NCI-H1105 (cell line): ENCODE data around the gene LDLRAD2.
"Not testable (repeated sequence)": the region's sequence is repeated elsewhere in the genome, so short reads cannot be mapped to it uniquely, and the experiment has no call there.

ENCODE experiments used
- DNase-seq: peaks from one replicate; lab custom pipeline; 2025; lab: John Stamatoyannopoulos, UW

LDLRAD2 gene

DNA sequence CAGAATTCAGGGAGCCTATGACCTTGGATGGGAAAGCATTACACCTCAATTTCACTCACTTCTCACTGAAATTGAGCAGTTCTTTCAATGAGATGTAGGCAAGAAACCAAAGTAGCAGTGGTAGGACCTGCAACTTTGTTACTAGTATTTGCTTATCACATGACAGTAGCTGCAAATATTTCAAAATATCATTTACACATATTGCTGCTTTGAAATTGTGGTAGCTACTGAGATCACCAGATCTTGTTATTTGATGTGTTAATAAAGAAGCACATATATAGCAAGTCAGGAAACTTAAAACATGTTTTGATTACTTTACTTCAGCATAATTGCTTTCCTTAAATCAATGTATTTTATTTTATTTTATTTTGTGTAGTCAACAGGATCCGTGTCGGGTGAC, 12.9 kb downstream of the LDLRAD2 start:
- no peak for DNase-seq

DNA sequence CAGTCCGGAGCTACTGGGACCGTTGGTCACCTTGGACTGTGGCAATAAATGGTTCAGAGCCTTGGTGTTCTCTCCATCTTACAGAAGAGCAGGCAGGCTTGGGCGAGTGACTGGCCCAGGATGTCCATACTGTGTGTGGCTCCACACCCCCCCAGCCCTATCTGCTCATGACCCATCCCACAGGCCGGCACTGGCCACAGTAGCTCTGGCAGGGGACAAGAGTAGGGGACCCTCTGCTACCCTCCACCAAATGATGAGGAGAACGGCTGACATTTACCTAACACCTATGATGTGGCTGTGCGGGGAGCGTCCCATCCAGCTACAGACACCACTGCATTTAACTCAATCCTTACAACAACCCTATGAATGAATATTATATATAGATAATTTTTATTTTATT, 13.3 kb downstream of the LDLRAD2 start:
- DNase-seq: no peak

DNA sequence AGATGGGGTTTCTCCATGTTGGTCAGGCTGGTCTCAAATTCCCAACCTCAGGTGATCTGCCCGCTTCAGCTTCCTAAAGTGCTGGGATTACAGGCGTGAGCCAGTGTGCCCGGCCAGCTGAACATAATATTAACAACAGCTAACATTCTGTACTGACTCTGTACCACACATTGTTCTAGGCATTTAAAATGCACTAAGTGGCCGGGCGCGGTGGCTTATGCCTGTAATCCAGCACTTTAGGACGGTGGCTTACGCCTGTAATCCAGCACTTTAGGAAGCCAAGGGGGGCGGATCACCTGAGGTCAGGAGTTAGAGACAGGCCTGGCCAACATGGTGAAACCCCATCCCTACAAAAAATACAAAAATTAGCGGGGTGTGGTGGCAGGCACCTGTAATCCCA, 14.6 kb downstream of the LDLRAD2 start:
- DNase-seq: not testable (repeated sequence)

DNA sequence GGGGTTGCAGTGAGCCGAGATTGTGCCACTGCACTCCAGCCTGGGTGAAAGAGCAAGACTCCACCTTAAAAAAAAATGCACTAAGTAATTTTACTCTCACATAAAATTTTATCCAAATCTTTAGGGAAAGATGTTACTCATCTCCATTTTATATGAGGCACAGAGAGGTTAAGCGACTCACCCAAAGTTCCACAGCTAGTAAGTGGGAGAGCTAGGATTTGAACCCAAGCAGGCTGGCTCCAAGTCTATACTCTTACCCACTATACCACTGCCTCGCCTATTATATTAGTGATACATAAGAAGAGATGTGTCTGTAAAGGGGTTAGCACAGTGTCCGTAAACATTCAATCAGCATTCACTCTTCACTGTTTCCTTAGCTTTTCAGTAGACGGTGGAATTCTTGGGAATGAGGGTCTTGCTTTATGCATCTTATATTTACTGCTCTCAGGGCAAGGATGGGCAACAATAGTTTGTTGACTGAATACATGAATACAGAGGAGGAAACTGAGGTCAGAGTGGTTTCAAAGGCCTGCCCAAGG, 15.1 kb downstream of the LDLRAD2 start:
- DNase-seq: no peak

DNA sequence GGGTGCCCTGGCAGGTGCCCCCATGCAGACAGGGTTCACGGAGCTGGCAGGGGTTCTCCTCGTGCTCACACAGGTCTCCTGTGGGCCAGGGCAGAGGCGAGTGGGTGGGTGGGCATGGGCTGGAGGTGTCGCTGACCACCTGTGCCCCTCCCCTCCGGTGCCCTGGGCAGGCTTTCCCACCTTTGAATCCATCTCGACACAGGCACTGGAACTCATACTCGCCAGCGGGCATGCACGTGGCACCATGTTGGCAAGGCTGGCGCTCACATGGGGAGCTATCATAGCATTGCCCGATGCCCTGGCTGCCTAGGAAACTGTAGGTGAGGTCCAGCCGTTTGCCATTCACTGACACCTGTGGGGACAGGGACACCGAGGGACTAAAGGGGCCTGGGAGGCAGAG, 16.0 kb downstream of the LDLRAD2 start:
- no peak for DNase-seq

- no peak for DNase-seq
Observed at GRCh38 chr1:21828506-21829210, 16.6 kb downstream of the LDLRAD2 start.

GRCh38 chr1:21829294-21829693, 17.2 kb downstream of the LDLRAD2 start:
- DNase-seq: no peak

GRCh38 chr1:21830792-21831453, 18.9 kb downstream of the LDLRAD2 start:
- DNase-seq: no peak

- DNase-seq: no peak
Observed at GRCh38 chr1:21831454-21831970, 19.4 kb downstream of the LDLRAD2 start.

DNA sequence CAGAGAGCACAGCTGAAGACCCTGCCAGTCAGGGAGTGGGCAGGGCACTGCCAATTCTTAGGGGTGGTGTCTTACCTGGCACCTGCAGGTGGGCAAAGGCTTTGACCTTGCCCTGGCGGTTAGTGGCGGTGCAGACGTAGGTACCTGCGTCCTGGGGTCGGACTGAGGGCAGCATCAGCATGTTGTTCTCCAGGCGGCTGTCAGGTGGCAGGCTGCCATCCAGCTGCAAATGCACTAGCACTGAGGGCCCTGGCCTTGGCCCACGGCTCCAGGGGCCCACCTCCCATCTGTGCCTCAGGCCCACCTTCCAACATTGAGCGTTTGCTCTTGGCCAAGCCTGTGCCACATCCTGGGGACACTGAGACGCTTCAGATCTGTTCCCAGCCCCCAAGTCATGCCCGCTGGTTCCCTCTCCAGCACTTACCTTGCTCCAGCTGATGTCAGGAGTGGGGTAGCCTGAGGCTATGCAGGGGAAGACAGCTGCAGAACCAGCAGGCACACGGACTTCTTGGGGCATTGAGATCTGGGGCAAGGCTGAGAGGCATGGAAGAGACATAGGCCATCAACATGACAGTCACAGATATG, 21.4 kb downstream of the LDLRAD2 start:
- no peak for DNase-seq

DNA sequence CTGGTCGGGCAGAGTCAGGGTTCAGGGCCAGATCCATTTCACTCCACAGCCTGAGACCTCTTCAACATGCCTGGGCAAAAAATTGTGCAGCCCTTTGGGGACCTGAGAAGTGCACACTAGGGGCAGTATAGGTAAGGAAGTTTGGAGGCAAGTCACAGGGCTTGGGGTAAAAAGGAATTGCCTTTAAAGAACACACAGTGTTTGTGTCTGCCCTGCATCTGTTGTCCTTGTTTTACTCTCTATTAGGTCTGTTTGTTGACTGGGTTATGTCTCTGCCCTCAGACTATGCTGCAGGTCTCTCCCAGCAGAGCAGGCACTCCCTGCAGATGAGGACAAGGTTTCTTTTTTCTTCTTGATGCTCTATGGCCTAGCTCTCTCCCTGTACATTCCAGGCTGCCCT, 22.0 kb downstream of the LDLRAD2 start:
- no peak for DNase-seq

DNA sequence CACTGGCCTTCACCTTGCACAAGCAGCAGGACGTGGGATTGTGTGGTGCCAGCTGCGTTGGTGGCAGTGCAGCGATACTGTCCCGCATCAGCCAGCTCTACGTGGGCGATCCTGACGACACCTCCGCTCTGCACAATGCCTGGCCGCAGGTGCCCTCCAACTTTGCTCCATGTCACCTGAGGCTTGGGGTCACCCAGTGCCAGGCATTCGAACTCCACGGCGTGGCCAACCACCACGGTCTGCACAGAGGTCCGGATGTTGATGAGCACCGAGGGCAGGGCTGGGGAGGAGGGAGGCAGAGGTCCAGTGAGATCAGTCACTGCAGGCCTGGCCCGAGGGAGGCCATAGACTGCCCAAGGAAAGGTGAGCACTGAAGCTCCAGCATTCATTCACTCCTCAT, 22.6 kb downstream of the LDLRAD2 start:
- no peak for DNase-seq

DNA sequence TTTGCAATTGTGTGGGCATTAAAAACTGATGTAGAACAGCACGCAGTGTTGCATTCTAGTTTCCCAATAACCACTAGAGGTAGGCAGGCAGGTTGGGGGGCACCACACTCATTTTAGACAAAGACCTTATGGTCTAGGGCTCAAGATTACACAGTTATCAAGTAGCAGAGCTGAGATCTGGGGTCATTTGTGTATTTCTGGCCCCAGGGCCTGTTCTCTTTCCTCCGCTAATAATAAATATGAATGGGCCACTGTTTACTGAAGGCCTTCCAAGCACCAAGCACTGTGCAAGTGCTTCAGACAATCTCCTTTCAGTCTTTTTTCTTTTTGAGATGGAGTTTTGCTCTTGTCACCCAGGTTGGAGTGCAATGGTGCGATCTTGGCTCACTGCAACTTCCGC, 23.9 kb downstream of the LDLRAD2 start:
- no peak for DNase-seq

- no peak for DNase-seq
Observed at GRCh38 chr1:21836729-21837128, 24.7 kb downstream of the LDLRAD2 start.

DNA sequence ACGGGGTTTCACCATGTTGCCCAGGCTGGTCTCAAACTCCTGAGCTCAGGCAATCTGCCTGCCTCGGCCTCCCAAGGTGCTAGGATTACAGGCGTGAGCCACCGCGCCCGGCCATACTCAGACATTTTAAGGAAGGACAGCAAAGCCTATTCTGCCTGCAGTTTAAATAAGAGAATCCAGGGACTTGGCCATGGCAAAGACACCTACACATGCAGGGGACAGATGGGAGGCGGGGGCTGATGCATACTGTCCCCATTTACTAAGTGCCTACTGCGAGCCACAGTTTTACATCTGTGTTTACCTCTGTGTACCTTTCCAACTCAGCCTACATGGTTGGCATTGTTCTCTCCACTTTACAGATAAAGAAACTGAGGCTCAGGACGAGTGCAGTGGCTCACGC, 25.4 kb downstream of the LDLRAD2 start:
- no peak for DNase-seq

- no peak for DNase-seq
Observed at GRCh38 chr1:21838359-21839157, 26.5 kb downstream of the LDLRAD2 start.

GRCh38 chr1:21839337-21840037, 27.4 kb downstream of the LDLRAD2 start:
- no peak for DNase-seq

DNA sequence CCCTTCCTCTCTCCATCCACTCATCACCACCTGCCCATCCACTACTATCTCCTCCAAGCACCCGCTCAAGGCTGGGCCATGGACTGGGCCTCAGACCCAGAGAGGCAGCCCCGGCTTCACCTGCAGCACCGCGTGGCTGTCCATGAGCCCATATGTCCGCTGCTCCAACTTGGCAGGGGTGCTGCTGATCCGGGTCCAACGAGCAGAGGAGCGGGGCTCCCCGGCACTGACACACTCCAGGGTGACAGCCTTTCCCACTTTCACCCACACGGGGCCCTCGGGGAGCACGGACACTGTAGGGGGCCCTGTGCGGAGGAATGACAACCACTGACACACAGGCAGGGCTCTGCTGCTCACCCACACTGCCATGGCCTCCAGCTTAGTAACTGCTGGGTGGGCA, 28.9 kb downstream of the LDLRAD2 start:
- no peak for DNase-seq

DNA sequence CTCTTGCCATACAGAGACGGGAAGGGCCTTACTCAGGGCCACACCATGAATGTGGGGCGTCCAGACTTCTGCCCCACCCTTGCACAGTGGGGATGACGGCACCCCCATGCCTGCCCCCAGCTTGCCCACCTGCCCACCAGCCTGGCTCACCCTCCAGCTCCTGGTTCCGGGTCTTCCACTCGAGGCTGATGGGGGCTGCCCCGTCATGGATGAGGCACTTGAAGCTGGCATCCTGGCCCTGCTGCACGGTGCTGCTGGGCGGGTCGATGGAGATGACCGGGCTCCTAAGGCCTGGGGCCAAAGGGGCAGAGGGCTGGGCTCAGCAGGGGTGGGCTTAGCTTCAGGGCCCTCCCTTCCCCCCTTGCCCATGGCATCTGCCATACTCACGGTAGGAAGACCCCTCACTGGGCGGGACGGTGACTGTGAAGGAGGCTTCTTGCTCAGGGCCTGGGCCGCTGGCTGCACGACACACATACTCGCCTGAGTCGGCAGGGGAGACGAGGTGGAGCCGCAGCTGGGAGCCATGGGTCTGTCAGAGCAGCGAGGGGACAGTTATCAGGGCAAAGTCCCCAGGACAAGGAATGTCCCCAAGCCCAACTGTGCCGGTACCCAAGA, 29.9 kb downstream of the LDLRAD2 start:
- no peak for DNase-seq

DNA sequence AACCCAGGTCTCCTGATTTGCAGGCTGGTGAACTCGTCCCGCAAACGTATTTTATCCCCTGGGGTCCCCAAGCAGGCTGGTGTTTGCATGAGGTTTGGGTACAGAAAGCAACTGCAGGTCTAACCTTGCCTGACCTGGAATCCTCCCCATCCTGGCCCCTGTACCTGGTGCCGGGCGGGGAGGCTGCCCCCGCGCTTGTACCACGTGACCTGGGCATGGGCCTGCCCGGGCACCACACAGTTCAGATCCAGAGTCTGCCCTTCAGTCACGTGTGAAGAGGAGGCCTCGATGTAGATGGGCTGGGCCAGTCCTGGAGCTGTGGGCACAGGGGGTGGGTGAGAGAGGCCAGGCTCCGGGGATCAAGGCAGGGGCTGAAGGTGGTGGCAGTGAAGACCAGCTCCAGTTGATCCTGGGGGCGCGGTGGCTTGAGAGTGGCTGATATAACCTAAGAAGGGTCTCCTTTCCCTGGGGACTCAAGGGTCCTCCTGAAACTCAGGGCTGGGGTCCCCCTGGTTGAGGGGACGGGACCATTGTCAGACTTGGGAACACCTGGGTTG, 30.6 kb downstream of the LDLRAD2 start:
- DNase-seq: no peak

DNA sequence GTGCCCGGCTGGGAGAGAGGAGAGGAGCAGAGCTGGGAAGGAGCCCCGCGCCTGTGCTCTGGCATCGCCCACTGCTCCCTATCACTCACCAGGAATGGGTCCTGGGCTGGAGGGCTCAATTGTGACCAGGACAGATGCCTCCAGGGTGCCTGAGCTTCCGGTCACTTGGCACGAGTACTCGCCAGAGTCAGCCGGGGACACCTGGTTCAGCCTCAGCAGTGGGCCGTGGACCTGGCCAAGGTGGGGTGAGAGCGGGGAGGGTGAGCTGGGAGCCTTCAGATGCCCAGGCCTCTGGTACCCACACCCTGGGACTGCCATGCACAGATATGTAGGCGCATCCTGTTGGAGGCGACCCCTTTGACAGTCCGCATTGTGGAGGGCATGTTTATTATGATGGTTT, 31.1 kb downstream of the LDLRAD2 start:
- DNase-seq: no peak
